ENCODE data around the gene ERBIN.
"Not testable (repeated sequence)": the region's sequence is repeated elsewhere in the genome, so short reads cannot be mapped to it uniquely, and the experiment has no call there.

ERBIN gene

GRCh38 chr5:66010476-66010875 lies 84.1 kb downstream of the ERBIN start:
- no peak for DNase-seq

GRCh38 chr5:66012271-66012670 lies 85.9 kb downstream of the ERBIN start:
- DNase-seq: no peak

- DNase-seq: no peak
Observed at GRCh38 chr5:66013397-66013796, 87.0 kb downstream of the ERBIN start.

- no peak for DNase-seq
Observed at GRCh38 chr5:66013906-66014305, 87.5 kb downstream of the ERBIN start.

- DNase-seq: no peak
Observed at GRCh38 chr5:66015196-66015960, 89.0 kb downstream of the ERBIN start.

GRCh38 chr5:66021585-66021984 lies 95.2 kb downstream of the ERBIN start:
- DNase-seq: no peak

GRCh38 chr5:66039296-66039695 lies 112.9 kb downstream of the ERBIN start:
- DNase-seq: no peak

GRCh38 chr5:66039701-66040100 lies 113.3 kb downstream of the ERBIN start:
- no peak for DNase-seq

GRCh38 chr5:66041627-66042026 lies 115.3 kb downstream of the ERBIN start:
- DNase-seq: no peak

GRCh38 chr5:66057239-66057638 lies 130.9 kb downstream of the ERBIN start:
- no peak for DNase-seq

GRCh38 chr5:66061320-66061719 lies 134.9 kb downstream of the ERBIN start:
- not testable (repeated sequence) for DNase-seq

- DNase-seq: not testable (repeated sequence)
Observed at GRCh38 chr5:66063061-66063460, 136.7 kb downstream of the ERBIN start.

- DNase-seq: no peak
Observed at GRCh38 chr5:66066826-66067225, 140.5 kb downstream of the ERBIN start.

- DNase-seq: no peak
Observed at GRCh38 chr5:66072031-66072430, 145.7 kb downstream of the ERBIN start.

- no peak for DNase-seq
Observed at GRCh38 chr5:66074901-66075300, 148.5 kb downstream of the ERBIN start.

- DNase-seq: no peak
Observed at GRCh38 chr5:66080664-66081063, 154.3 kb downstream of the ERBIN start.

- DNase-seq: no peak
Observed at GRCh38 chr5:66089384-66089783, 163.0 kb downstream of the ERBIN start.

- DNase-seq: no peak
Observed at GRCh38 chr5:66100851-66101250, 174.5 kb downstream of the ERBIN start.

GRCh38 chr5:66113160-66113559 lies 186.8 kb downstream of the ERBIN start:
- no peak for DNase-seq

- no peak for DNase-seq
Observed at GRCh38 chr5:66118304-66118703, 191.9 kb downstream of the ERBIN start.

GRCh38 chr5:66122379-66123034 lies 196.1 kb downstream of the ERBIN start:
- no peak for DNase-seq

- DNase-seq: no peak
Observed at GRCh38 chr5:66129144-66129543, 202.8 kb downstream of the ERBIN start.

GRCh38 chr5:66130493-66130892 lies 204.1 kb downstream of the ERBIN start:
- DNase-seq: no peak
